ENCODE measurements around the gene CSRNP2.

The CSRNP2 gene

GRCh38 chr12:51011955-51012354, 71.4 kb downstream of the CSRNP2 start:
- TF ChIP-seq MAX (IDR thresholded peaks at IDR 0.05; ENCODE audit: low read depth, low read length) (no peak), MYC (IDR thresholded peaks at IDR 0.05; ENCODE audit: low read depth, low read length) (no peak), CTCF (IDR thresholded peaks at IDR 0.05; ENCODE audit: low read depth, low read length) (no peak), POLR2A (IDR thresholded peaks at IDR 0.05; ENCODE audit: extremely low read depth, insufficient read length) (no peak)
- no peak for DNase-seq (ENCODE audit: low read depth)

More at GRCh38 chr12:51011955-51012354, 71.4 kb downstream of the CSRNP2 start:
- H3K4me3 ChIP-seq (ENCODE audit: low read depth, low read length) = no peak overlapping the region

Data from NB4 (cell line).